LNCaP clone FGC (cell line): ENCODE measurements around the gene NR3C2.
"Not testable (repeated sequence)": the region's sequence is repeated elsewhere in the genome, so short reads cannot be mapped to it uniquely, and the experiment has no call there.

Source experiments
- DNase-seq: peaks from one replicate; pipeline ENCODE4 v3.0.0-alpha.2; 2011; ENCODE audit warnings: low read depth
- H3K4me3 ChIP-seq: 2 replicates; pipeline ENCODE4 v1.5.1; 2011; ENCODE audit warnings: mild to moderate bottlenecking, low read depth, low read length, control low read depth
- CTCF ChIP-seq: IDR thresholded peaks from 2 replicates; pipeline ENCODE4 v1.5.1; 2012; ENCODE audit warnings: mild to moderate bottlenecking; ENCODE audit not compliant: control insufficient read depth, insufficient read depth; ENCODE audit errors: extremely low read depth

NR3C2 gene

DNA sequence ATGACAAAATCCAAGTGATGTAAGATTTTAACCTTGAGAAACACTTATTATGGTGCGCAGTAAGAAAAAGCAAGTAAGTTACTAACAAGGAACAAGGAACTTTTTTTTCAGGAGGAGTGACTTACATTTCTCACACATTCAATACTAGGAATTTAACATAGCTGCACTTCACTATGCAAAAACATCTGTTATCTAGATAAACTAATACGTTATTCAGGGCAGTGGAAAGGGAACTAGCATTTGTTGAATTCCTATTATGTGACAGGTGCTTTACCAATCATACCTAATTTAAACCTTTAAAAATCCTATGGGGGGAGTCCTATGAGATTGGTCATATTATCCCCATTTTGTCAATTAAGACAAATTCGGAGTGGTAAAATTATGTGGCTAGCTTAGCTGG lies 238.0 kb downstream of the NR3C2 start:
- TF ChIP-seq CTCF: no peak
- H3K4me3 ChIP-seq: no peak overlapping the region
- DNase-seq: no peak

DNA sequence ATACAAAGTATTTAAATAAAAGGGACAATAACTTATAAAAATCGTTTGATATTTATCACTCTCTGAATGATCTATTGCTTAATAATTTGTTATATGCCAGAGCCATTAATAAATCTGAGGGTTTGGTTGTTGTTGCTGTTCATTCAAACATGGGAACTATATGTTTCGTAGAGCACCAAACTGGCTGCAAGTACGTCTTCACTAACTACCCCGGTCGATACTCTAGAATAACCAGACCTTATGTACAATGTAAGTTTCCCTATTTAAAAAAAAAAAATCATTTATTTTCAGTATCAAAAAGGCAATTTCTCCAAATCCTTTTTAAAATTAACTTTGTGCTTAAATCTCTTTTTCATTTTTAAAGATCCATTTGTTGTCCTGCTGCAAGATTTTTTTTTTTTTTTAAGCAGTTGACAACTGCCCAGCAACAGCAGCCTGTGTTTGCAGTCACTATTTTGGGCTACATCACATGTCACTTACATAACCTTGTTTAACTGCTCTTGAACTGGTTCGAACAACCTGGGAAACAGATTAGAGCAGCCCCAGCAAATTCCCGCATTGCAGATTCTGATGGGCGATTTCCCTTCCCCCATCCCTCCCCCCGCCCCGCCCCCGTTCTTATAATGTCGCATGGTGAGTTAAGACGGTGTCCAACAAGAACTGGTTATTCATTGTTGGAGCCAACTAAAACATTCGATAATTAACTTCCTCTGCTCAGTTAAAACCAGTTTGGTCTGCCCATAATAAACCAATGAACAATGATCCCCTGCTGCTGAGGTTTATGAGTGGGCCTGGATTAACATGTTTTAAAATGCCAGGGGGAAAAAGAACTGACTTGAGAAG lies 238.9 kb downstream of the NR3C2 start:
- H3K4me3 ChIP-seq: no peak overlapping the region
- DNase-seq: peak; percentile 72
- no peak for TF ChIP-seq CTCF

GRCh38 chr4:148200960-148201359 lies 241.3 kb downstream of the NR3C2 start:
- no peak for DNase-seq
- TF ChIP-seq CTCF: no peak
- H3K4me3 ChIP-seq: no peak overlapping the region

GRCh38 chr4:148196164-148196563 lies 246.1 kb downstream of the NR3C2 start:
- H3K4me3 ChIP-seq: no peak overlapping the region
- TF ChIP-seq CTCF: no peak
- DNase-seq: no peak

DNA sequence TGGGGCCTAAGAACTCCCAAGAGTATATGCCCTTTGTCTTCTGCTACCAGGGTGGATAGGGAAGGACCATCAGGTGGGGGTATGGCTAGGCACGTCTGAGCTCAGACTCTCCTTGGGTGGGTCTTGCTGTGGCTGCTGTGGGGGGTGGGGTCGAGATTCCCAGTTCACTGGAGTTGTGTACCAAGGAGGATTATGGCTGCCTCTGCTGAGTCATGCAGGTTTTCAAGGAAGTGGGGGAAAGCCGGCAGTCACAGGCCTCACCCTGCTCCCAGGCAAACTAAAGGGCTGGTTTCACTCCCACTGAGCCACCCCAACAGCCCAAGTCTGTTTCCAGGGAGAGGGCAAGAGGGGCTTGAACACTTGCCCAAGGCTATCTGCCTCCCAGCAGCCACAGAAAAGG lies 249.7 kb downstream of the NR3C2 start:
- no peak overlapping the region for H3K4me3 ChIP-seq
- TF ChIP-seq CTCF: no peak
- no peak for DNase-seq

DNA sequence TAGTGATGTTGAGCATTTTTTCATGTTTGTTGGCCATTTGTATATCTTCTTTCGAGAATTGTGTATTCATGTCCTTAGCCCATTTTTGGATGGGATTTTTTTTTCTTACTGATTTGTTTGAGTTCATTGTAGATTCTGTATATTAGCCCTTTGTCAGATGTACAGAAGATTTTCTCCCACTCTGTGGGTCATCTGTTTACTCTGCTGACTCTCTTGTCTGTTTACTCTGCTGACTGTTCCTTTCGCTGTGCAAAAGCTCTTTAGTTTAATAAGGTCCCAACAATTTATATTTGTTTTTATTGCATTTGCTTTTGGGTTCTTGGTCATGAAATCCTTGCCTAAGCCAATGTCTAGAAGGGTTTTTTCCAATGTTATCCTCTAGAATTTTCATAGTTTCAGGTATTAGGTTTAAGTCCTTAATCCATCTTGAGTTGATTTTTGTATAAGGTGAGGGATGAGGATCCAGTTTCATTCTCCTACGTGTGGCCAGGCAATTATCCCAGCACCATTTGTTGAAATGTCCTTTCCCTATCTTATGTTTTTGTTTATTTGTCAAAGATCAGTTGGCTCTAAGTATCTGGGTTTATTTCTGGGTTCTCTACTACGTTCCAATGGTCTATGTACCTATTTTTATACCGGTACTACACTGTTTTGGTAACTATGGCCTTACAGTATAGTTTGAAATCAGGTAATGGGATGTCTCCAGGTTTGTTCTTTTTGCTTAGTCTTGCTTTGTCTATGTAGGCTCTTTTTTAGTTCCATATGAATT lies 254.6 kb downstream of the NR3C2 start:
- H3K4me3 ChIP-seq, DNase-seq: not testable (repeated sequence)

- no peak overlapping the region for H3K4me3 ChIP-seq
- TF ChIP-seq CTCF: no peak
- no peak for DNase-seq
Measured at GRCh38 chr4:148184922-148185321, 257.3 kb downstream of the NR3C2 start.
